GM10266 (cell line): ENCODE data around the gene CCT7.
"Not testable (repeated sequence)": the region's sequence is repeated elsewhere in the genome, so short reads cannot be mapped to it uniquely, and the experiment has no call there.

Source experiments
- DNase-seq: peaks from one replicate; pipeline ENCODE4 v3.0.0; 2012; ENCODE audit errors: extremely low spot score
- CTCF ChIP-seq: IDR thresholded peaks from 2 replicates; pipeline ENCODE4 v1.5.1; 2012; ENCODE audit warnings: mild to moderate bottlenecking, low read depth; ENCODE audit not compliant: control insufficient read depth, insufficient read depth; ENCODE audit errors: missing control alignments

The CCT7 gene

DNA sequence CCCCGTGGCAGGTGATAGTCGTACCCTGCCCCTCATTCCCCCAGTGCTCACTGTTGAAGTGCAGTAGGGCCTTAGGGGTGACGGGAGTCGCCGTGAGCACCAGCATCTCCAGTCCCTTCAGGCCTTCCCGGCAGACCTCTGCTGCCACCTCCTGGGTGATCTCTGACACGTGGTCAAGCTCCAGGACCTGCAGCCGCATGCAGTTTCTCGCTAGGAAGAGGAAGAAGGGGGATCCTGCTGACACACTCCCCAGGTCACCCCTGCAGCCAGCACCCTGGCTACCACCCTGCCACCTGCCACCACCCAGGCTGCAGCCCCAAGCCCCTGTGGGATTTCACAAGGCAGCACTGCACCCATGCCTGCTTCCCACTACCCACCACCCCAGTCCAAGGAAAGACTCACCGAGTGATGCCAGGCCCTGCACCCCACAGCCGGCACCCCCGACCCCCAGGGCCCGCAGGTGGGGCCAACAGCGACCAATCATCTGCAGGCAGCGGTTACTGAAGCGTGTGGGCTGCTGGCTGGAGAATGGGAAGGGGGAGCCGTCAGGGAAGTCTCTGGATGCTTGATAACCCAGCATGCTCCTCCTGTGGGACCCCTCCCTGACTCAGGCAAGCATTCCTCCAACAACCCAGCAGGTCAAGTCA, 26.4 kb downstream of the CCT7 start:
- TF ChIP-seq CTCF, result peak; percentile 23
- DNase-seq, result no peak

GRCh38 chr2:73262108-73262651, 28.1 kb downstream of the CCT7 start:
- no peak for TF ChIP-seq CTCF
- DNase-seq, result no peak

- DNase-seq, result not testable (repeated sequence)
Measured at GRCh38 chr2:73262691-73263429, 28.8 kb downstream of the CCT7 start.

DNA sequence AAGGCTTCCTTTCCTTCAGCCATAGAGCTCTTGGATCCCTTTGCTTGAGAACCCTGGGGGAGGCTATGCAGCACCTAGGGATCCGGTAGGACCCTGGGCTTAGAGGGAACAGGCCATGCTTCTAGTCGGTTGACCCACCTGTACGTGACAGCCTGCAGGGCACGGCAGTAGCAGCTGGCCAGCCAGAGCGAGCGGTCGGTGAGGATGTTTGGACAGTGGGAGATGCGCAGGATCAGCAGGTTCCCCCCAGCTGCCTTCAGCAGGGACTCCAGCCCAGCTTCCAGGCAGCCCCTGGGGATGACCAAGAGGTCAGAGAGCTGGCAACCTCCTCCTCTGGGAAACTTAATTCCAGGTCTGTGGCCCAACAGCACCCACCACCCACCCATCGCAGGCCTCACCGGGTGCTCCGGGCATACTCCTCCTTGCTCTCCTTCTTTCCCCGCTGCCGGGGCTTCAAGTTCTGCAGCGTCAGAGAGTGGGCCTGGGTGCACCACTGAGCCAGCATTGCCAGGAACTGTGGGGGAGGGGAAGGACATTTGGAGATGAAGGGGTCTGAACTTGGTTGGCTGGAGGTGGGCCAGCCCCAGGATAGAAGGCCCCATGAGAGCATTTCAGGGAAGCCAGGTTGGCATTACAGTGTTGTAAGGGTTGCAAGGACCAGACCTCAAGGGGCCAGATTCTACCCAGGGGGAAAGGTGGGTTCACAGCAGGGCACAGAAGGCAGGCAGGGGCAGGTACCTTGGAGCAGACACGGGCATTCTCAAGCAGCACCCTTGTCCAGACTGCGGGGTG, 29.6 kb downstream of the CCT7 start:
- TF ChIP-seq CTCF, result no peak
- no peak for DNase-seq

DNA sequence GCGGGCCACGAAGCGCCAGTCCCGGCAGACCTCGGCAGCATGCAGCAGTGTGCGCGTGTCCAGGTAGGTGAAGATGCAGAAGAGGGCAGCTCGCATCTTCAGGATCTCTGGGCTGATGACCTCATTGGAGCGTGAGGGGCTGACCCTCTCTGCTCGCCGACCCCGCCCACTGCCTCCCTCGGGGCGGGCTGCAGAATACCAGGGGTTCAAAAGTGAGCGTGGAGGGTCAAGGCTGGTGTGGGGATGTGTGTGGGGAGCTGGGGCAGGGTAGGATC, 30.2 kb downstream of the CCT7 start:
- DNase-seq, result no peak
- TF ChIP-seq CTCF, result no peak

GRCh38 chr2:73264783-73265182, 30.7 kb downstream of the CCT7 start:
- no peak for TF ChIP-seq CTCF
- DNase-seq, result no peak

- no peak for TF ChIP-seq CTCF
- no peak for DNase-seq
Measured at GRCh38 chr2:73265298-73266060, 31.4 kb downstream of the CCT7 start.
